Astrocyte of the hippocampus (primary cell): Measurements from ENCODE around the gene RBMS1.
"Not testable (repeated sequence)": the region's sequence is repeated elsewhere in the genome, so short reads cannot be mapped to it uniquely, and the experiment has no call there.

ENCODE experiments used
- DNase-seq: peaks from one replicate; pipeline ENCODE4 v3.0.0; 2011; ENCODE audit warnings: low read depth, low spot score

RBMS1 gene

DNA sequence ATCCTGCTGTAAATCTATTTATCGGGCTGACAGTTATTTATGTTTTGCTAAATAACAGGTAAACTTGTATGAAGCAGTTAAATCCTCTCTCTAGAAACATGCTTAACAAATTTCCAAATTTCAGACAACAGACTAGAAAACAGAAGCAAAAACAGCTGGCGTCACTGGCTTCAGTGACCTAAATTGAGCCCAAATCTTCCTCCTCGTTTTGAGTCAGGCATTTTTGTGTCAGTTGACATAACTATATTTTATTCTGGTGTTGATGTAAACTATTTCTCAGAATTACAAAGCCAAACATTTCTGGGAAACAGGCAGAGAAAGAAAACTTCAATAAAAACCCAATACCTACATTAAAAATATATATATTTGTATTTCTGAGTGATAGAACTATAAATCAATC is 21.7 kb downstream of the RBMS1 start:
- DNase-seq = no peak

DNA sequence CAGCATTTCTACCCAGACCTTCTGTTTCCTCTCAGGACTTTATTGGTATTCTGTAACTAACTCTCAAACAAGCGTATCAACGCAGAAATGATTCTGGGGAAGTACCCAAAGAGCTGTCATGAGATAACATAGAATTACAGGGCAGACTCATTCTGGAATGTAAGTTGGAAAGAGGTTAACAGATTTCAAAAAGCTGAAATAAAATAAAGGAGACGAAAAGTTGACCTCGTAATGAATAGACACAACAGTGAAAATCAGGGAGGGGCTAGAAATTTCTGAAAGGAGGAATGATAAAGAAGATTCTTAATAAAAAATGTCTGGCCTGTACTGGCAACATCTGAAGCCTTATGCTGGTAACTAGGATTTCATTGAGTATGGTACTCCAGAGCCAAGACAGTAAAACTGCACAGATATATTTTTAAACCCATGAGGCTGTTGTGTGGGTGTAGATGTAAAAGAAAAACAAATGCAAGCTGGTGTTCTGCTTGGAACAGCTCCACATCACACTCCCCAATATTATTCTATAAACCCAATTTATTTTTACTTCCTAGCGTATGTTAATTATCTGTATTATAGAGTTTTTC is 23.9 kb downstream of the RBMS1 start:
- no peak for DNase-seq

DNA sequence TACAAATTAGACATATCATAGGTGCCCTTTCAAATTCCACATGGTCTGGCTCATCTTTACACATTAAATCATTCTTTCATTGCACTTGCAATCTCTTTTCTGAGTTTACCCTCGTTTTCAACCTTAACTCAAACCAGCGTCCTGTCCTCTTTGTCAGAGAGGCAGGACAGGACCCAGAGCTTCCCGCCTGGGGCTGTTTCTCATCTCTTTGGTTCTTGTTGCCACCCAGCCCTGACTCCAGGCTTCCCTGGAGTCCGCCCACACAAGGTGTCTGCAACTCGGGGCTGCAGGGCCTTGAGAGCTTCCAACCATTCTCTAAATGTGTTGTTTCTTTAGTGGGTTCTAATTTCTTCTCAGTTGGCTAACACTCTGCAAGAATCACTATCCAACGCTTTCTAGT is 24.4 kb downstream of the RBMS1 start:
- DNase-seq = no peak

DNA sequence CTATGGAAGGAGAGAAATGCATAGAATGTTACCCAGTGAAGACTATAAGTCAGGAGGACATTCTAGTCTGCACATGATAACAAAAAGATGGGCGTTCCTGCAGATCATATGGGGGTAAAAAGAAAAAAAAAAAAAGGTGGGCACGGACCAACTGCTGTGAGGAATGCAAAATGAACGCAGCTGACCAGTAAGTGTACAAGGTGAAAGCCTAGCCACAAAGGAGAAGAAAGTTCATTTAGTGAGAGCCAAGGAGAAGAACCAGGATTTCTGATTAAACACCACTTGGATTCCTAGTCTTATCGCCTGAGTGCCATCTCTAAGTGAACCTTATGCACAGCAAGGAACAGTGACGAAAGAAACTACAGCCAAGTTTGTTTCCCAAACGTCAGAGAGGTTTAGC is 26.5 kb downstream of the RBMS1 start:
- DNase-seq = no peak

DNA sequence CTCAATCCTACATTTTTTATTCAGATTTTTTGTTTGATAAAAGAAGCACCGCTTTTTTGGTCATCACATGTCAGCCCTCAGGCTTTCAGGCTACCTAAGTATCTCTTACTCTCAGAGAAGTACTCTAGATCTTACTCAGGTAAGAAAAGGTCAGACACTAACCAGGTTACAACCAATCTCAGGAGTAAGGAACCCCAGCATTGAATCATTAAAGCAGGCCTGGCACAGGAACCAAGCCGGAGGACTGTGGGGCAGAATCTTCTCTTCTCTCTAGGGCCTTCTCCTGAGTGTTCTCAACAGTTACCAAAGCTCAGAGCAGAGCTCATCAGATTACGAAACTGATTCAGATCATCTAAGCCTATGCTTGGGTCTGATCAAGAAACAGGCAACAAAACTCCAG is 28.2 kb downstream of the RBMS1 start:
- DNase-seq = no peak

DNA sequence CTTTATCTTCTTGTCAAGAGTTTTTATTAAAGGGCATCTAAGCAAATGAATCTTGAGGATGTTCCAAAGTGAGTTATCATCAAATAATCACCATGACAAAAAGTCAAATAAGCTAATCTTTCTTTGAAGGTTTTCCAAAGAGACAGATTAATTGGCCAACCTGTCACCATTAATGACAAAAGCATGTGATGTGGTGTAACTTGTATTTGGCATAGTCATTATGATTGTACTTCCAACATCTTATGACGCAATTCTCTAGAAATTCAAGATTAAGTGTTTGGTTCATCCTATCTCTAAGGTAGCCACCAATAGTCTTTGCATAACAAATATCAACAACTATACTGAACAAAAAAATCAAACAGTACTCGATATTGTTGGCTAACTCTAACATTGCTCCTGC is 28.6 kb downstream of the RBMS1 start:
- no peak for DNase-seq

DNA sequence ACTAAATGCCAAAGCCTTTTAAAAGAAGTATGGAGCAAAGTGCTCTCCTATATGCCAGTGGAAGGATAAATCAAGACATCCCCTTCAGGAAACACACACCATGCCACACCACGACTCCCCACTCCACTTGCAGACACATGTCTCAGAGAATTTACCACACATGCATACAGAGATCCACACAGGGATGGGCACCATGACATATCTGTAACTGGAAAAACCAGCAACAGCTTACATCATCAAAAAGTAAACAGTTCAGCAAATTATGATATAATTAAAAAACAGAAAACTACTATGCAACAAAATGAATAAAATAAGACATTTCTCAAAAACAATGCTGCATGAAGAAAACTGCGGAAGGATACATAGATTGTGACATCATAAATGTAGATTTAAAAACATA is 29.6 kb downstream of the RBMS1 start:
- DNase-seq = no peak

DNA sequence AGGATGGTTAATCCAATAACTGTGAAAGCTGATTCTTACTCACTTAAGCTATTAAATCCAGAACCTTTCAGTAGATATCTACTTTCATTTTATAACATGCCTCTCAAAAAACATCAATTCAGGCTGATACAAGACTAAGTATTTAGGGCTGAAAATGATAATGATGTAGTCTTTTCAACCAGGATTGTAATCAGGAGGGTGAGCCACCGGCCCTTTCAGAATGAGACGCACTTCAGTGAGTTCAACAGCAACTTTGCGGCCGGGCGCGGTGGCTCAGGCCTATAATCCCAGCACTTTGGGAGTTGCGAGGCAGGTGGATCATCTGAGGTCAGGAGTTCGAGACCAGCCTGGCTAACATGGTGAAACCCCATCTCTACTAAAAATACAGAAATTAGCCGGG is 30.4 kb downstream of the RBMS1 start:
- no peak for DNase-seq

DNA sequence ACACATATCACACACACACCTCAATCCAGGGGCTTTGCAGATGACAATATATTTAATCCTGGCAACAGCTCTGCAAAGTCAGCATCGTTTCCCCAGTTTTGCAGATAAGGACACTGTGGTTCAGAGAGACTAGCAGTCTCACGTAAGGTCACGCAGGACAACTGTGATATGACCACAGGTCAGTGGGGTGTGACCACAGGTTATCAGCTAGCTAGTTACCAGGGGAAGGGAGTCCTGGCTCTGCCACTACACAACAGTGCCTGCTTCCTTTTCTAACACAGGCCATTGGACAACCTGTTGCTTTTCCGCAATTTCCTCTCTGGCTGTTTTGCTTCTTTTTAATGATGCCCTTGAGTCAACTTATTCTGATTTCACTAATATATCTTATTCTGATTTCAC is 33.3 kb downstream of the RBMS1 start:
- no peak for DNase-seq

DNA sequence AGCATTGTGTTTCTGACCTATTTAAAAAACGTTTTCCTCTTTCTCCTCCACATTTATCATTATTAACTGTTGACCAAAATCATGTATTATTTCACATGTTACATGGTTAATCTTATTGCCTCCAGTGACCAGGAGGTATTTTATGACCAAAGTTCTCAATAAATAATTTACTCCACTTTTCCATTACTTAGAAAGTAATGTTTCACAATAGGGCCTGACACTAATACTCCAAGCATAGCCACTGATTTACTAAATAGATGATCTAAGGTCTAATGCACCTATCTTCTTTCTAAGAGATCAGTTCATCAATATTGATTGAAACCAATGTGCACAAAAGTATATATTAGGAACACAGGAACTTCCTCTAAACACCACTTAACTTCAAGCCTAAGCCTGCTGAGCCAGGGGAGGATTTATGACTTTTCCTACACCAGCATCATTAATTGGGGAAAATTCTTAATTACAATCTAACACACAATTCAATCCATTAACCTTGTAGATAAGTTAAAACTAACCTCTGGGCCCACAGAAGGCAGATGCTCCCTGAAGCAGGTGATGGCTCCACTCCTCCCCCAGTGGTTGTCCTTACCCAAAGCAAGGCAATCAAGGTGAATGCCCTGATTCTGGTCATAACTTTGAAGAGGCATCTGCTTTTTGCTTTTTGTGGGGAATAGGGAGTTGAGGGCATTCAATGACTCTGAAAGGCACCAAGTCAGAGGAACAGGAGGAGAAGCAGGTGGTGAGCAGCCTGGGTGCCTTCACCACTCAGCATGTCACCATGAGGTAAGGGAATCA is 33.9 kb downstream of the RBMS1 start:
- no peak for DNase-seq

DNA sequence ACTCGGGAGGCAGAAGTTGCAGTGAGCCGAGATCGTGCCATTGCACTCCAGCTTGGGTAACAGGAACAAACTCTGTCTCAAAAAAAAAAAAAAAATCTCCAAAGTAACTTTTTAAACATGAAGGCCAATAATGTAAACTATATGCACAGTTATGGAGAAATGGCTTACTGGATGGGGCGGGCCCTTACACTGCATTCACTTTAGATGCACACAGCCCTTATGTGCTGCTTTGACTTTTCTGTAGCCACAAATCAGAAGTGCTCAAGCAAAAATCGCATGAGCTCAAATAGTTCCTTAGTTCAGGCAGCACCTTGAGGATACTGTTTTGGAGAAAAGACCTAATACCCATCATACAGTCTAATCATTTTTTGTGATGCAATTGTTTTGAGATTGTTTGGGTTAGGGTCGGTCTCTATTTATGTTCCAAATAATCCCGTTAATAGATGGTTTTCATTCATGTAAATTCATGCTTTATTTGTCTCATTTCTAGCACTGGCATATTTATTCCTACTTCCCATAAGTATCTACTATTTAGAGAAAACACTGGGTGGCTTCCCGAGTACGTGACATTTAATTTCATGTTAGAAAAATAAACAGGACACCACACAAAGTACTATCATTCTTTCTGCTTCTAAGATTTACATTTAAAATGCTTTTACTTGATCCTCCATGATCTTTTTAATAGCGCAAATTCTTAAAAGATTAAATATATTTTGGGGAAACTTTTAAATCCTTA is 34.7 kb downstream of the RBMS1 start:
- no peak for DNase-seq

DNA sequence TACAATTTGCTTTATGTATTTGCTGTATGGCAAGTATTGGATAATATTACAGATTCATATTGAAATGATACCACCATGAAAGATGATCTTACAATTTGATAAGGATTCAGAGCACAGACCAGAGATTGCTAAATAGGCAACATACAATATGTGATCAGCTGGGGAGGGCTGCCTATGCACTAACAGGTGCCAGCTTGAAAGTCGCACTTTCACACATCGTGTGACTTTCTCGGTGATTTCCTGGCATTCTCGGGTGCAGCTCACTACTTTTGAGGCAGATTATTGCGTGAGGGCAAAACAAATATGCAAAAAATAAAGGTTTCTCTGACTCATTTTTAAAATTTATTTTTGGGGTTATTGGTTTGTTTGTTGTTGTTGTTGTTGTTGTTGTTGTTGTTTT is 36.0 kb downstream of the RBMS1 start:
- DNase-seq = no peak

DNA sequence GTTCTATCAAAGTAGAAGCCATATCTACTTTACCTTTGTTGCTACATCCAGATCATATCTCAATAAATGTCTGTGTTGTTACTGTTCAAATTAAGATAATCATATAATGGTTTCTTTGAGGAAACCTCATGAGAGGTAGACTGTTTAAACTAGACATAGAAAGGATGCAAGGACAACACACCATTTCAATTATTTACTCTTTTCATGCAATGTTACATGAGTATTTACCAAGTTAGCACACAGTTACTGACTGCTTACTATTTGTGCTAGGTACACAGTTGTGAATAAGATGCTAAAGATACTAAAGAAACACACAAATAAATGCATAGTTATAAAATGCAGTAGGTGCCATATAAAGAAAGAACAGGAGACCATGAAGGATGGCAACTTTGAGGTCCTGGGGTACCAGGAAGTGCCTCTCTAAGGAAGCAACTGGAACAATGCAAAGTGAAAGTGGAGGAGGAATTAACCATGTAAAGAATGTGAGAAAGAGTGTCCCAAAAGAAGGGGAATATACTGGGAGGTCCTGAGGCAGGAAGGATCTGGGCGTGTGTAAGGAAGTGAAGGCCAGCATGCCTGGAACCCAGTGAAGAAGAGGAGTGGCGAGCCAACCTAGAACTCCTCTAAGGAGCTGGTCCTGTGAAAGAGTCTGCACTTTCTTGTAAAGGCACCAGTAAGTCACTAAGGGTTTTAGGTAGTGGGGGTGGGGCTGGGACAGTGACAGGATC is 39.4 kb downstream of the RBMS1 start:
- no peak for DNase-seq

DNA sequence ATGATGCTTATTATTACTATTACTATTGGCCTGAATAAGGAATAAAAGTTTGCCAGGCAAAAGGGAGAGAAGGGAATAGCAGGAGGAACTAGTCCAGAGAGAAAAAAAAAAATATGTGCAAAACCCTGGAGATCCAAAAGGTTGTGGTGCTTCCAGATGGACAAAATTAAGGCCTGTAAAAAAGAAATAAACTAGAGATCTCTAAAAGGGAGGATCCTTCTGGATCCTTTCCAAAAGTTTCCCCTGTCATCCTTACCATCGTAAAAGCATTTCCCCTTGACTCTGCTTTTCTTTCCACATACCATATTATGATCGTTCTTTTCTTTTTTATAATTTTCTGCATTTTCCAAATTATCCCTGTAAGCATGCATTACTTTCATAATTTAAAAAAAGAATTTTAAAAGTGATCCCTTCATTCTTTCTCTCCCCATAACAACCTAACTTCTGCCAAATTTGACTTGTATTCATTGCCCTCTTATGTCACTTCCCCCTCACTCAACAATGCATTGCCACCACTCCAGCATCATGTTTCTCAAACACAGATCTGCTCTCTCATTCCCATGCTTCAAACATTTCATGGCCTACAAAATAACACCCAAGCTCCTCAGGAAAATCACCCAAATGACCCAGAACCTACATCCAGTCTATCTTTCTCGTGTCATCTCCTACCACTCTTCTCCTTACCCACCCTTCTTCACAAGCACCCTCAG is 40.3 kb downstream of the RBMS1 start:
- DNase-seq = no peak

DNA sequence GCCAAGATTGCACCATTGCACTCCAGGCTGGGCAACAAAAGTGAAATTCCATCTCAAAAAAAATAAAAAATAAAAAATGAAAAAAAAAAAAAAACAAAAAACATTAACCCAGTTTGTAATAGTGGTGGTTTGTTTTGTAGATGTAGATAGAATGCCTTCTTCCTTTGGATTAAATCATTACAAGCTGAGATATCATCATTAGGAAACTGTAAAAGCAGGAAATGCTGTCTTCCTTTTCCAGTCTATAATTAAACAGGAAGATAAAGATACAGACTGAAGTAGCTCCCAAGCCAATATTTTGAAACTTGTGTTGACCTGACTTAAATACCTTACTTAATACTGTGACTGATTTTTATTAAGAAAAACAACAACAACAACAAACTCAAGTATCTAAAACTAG is 43.1 kb downstream of the RBMS1 start:
- no peak for DNase-seq

DNA sequence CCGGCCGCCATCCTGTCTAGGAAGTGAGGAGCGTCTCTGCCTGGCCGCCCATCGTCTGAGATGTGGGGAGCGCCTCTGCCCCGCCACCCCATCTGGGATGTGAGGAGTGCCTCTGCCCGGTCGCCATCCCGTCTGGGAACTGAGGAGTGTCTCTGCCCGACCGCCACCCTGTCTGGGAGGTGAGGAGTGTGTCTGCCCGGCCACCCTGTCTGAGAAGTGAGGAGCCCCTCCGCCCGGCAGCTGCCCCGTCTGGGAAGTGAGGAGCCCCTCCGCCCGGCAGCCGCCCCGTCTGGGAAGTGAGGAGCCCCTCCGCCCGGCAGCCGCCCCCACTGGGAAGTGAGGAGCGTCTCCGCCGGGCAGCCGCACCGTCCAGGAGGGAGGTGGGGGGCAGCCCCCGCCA is 44.8 kb downstream of the RBMS1 start:
- DNase-seq = not testable (repeated sequence)

DNA sequence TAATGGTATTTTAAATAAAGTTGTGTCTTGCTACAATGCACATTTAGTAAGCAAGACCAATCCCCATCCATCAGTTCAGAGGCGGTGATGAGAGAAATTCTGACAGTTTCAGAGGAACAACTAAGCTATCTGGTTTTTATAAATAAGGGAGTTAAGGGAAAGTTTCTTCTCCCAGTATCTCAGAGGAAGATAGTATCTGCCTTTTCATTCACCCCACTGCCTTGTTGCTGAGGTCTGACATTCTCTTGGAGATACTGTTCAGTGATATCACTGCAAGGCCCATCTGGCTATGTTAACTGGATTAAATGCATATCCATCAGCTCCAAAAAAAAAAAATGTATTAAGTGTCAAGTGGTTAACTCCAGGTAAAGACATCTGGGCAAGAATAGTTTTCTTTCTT is 47.9 kb downstream of the RBMS1 start:
- DNase-seq = no peak

DNA sequence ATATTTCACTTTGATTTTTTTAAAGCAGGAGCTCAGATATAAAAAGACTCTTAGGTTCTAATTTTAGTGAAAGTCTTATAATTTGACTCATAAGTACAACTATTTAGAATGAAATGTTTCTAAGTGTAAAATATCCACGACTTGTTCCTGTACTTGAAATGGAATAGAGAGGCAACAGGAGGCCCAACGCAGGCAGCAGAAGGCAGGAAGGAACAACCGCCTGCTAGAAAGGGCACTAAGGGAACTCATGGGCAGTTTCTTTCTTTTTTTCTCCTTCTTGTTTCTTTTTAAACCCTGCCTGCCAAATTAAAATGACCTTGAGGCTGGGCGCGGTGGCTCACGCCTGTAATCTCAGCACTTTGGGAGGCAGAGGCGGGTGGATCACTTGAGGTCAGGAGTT is 51.0 kb downstream of the RBMS1 start:
- no peak for DNase-seq

DNA sequence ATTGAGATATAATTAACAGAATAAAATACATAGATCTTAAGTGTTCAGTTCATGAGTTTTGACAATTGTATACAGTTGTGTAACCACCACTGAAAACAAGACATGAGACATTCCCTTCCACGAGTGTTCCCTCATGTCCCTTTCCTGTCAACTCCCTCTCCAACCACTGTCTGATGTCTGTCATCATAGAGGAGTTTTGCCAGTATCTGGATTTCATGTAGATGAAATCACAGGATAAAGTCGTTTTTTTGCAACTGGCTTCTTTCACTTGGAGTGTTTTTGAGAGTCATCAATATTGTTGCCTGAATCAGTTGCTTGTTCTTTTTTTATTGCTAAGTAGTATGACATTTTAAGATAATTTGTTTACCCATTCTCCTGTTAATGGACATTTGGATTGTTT is 52.7 kb downstream of the RBMS1 start:
- DNase-seq = no peak

DNA sequence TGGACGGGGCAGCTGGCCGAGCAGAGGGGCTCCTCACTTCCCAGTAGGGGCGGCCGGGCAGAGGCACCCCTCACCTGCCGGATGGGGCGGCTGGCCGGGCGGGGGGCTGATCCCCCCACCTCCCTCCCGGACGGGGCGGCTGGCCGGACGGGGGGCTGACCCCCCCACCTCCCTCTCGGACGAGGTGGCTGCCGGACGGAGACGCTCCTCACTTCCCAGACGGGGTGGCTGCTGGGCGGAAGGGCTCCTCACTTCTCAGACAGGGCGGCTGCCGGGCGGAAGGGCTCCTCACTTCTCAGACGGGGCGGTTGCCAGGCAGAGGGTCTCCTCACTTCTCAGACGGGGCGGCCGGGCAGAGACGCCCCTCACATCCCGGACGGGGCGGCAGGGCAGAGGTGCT is 54.6 kb downstream of the RBMS1 start:
- DNase-seq = not testable (repeated sequence)

DNA sequence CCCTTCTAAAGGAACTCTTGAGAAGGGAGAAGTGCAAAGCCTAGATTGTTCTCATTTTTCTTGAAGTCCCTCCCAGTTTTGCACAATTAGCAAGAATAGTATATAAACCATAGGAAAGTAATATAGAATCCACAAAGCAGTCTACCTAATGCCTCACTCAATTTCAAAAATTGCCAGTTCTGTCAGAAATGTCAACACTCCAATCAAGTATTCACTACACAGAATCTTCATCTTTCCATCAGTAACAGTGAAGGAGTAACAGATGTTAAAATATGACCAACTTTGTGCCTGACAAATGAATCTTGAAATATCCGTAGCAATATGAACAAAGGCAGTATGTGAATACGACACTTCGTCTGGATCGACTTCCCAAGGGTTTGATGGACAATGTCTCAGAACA is 56.3 kb downstream of the RBMS1 start:
- DNase-seq = no peak
